Brain microvascular endothelial cell (primary cell): ENCODE measurements around the gene ROBO4.
A peak's percentile ranks its signal among the peaks of the same experiment; 100 is the strongest.

Experiments used
- DNase-seq: peaks from one replicate; pipeline ENCODE4 v3.0.0-alpha.2; 2020
- H3K27ac ChIP-seq: fragments of 250-450 bp; sonication (Bioruptor Pico); 2 replicates; pipeline ENCODE4 v1.5.1; 2020; ENCODE audit warnings: mild to moderate bottlenecking, moderate library complexity
- H3K27me3 ChIP-seq: fragments of 250-450 bp; sonication (Bioruptor Pico); replicated peaks from 2 replicates; pipeline ENCODE4 v1.5.1; 2020; ENCODE audit warnings: mild to moderate bottlenecking
- H3K36me3 ChIP-seq: fragments of 250-450 bp; sonication (Bioruptor Pico); replicated peaks from 2 replicates; pipeline ENCODE4 v1.5.1; 2020; ENCODE audit warnings: mild to moderate bottlenecking
- H3K4me3 ChIP-seq: 2 replicates; pipeline ENCODE4 v1.5.1; 2011; ENCODE audit warnings: low read depth, mild to moderate bottlenecking, control low read depth, low read length, moderate library complexity
- CTCF ChIP-seq: IDR thresholded peaks from 2 replicates; pipeline ENCODE4 v1.5.1; 2011; ENCODE audit warnings: low read depth, mild to moderate bottlenecking, moderate library complexity, low read length, control low read depth, inconsistent platforms; ENCODE audit errors: missing control alignments
- in situ Hi-C: cut with HindIII; loops from 2 replicates; pipeline ENCODE4 v1.10.0; 2017; ENCODE audit warnings: low sequenced_read_pairs, low pct_ligation_motif_present

The ROBO4 gene

GRCh38 chr11:124922831-124923230, 25.2 kb upstream of the ROBO4 start:
- DNase-seq = no peak
- Histone ChIP-seq H3K27me3 (no peaks in the 10 kb centered on the region), H3K36me3 (no peaks in the 10 kb centered on the region), H3K27ac (no peak overlapping the region), H3K4me3 (no peak overlapping the region)
- no peak for TF ChIP-seq CTCF
- in situ Hi-C loops = no loop called here

- DNase-seq = peak; percentile 67
- in situ Hi-C loops = no loop called here
- H3K36me3 ChIP-seq = no peaks in the 10 kb centered on the region
- H3K27me3 ChIP-seq = no peaks in the 10 kb centered on the region
- H3K4me3 ChIP-seq = peak overlapping the region; percentile 44
- no peak for TF ChIP-seq CTCF
- peak overlapping the region; percentile 31 for H3K27ac ChIP-seq
These were observed 23.4 kb upstream of the ROBO4 start for GRCh38 chr11:124920870-124921609.

GRCh38 chr11:124920356-124920755, 22.7 kb upstream of the ROBO4 start:
- no peaks in the 10 kb centered on the region for H3K36me3 ChIP-seq
- no peak overlapping the region for H3K27ac ChIP-seq
- in situ Hi-C loops = no loop called here
- no peak overlapping the region for H3K4me3 ChIP-seq
- H3K27me3 ChIP-seq = no peaks in the 10 kb centered on the region
- DNase-seq = no peak
- TF ChIP-seq CTCF = no peak

- in situ Hi-C loops = no loop called here
- H3K4me3 ChIP-seq = no peak overlapping the region
- no peak for TF ChIP-seq CTCF
These were observed 22.2 kb upstream of the ROBO4 start for GRCh38 chr11:124919898-124920297.

GRCh38 chr11:124918950-124919349, 21.3 kb upstream of the ROBO4 start, which contains the start of gene HEPN1:
Gene HEPN1, plus strand, starts transcription at chr11:124919250.
- Histone ChIP-seq H3K4me3 (no peak within 1 kb of the TSS), H3K27ac (no peak within 1 kb of the TSS), H3K27me3 (no peaks in the 10 kb centered on the region), H3K36me3 (no peaks in the 10 kb centered on the region)
- DNase-seq = no peak
- in situ Hi-C loops = no loop called here
- TF ChIP-seq CTCF = no peak

More at GRCh38 chr11:124919898-124920297, 22.2 kb upstream of the ROBO4 start:
- no peak for DNase-seq
- no peaks in the 10 kb centered on the region for H3K36me3 ChIP-seq
- H3K27me3 ChIP-seq = no peaks in the 10 kb centered on the region
- no peak overlapping the region for H3K27ac ChIP-seq
